MCF 10A (cell line): Measurements from ENCODE around the gene HMCES. TPM values are rescaled to one million over a fixed set of nuclear protein-coding genes. Genes with fewer than 3 reads are reported as not detected.

Source experiments
- BruUV-seq: library from RNA; stranded (reverse); fragments of 400-500 nt; replicated peaks from 2 replicates; lab custom pipeline; 2021; lab: Mats Ljungman, UMichigan
- CTCF ChIA-PET: fragments of 300-600 bp; sonication (Branson Sonifier 250); formaldehyde crosslinking; extraction: SDS; loops from one replicate; lab custom pipeline; 2021; ENCODE audit warnings: antibody characterized with exemption, inconsistent platforms; lab: Yijun Ruan, JAX
- POLR2A ChIA-PET: fragments of 300-600, 350-650 bp; sonication (Branson Sonifier 250); formaldehyde crosslinking; extraction: SDS; loops from one replicate; lab custom pipeline; 2020; ENCODE audit warnings: antibody characterized with exemption, inconsistent platforms; lab: Yijun Ruan, JAX
- DNase-seq: peaks from one replicate; pipeline ENCODE4 v3.0.0-alpha.2; 2018; ENCODE audit not compliant: unreplicated experiment
- H3K27ac Mint-ChIP-seq: one replicate; pipeline ENCODE4 v1.8.0; 2022; ENCODE audit warnings: mild to moderate bottlenecking, low read depth, mixed read lengths; ENCODE audit not compliant: unreplicated experiment
- H3K27me3 Mint-ChIP-seq: one replicate; pipeline ENCODE4 v1.8.0; 2022; ENCODE audit warnings: mixed read lengths; ENCODE audit not compliant: insufficient read depth, unreplicated experiment
- H3K36me3 Mint-ChIP-seq: one replicate; pipeline ENCODE4 v1.8.0; 2022; ENCODE audit warnings: mild to moderate bottlenecking, moderate library complexity, mixed read lengths; ENCODE audit not compliant: insufficient read depth, unreplicated experiment
- H3K4me1 Mint-ChIP-seq: one replicate; pipeline ENCODE4 v1.8.0; 2022; ENCODE audit warnings: mixed read lengths; ENCODE audit not compliant: insufficient read depth, unreplicated experiment
- H3K4me3 Mint-ChIP-seq: one replicate; pipeline ENCODE4 v1.8.0; 2022; ENCODE audit warnings: mild to moderate bottlenecking, moderate library complexity, mixed read lengths; ENCODE audit not compliant: unreplicated experiment
- H3K9me3 Mint-ChIP-seq: one replicate; pipeline ENCODE4 v1.8.0; 2022; ENCODE audit warnings: mixed read lengths; ENCODE audit not compliant: unreplicated experiment
- intact Hi-C: fragments of 100-400 bp; cut with micrococcal nuclease; formaldehyde crosslinking; loops from 2 replicates; pipeline ENCODE4 v1.14.1; 2022
- total RNA-seq: library from RNA; stranded (reverse); gene quantifications from 2 replicates; pipeline ENCODE4 v1.2.3, GENCODE V29; 2022
- TF ChIP-seq, protein P1 (sequence below): fragments of 200-600 bp; IDR thresholded peaks from one replicate; pipeline ENCODE4 v1.8.0; 2022; ENCODE audit warnings: antibody characterized with exemption, mild to moderate bottlenecking; ENCODE audit not compliant: unreplicated experiment

Gene HMCES
- total RNA-seq, 1 experiment from 2014 or later: 42.8 TPM

DNA sequence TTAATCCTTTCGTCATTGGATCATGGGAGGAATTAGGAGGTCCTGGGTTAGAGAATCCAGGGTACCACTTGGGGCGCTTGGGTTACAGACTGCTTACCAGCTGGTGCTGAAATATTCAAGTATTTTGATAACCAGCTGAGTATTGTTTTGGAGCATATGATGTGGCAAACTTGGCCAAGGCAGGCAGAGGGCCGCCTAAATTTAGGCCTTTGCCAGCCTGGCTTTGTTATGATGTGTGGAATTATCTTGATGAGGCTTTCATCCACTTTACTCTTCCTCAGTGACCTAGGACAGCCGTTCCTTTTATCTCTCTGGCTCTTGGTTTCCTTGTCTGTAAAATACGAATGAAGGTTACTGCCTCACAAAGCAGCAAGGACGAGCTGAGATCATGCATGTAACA, 22.4 kb upstream of the HMCES start:
- no peaks in the 10 kb centered on the region for H3K9me3 Mint-ChIP-seq
- no TSS peak for BruUV-seq
- H3K27ac Mint-ChIP-seq: no peak overlapping the region
- intact Hi-C loops: no loop called here
- TF ChIP-seq, protein P1, sequence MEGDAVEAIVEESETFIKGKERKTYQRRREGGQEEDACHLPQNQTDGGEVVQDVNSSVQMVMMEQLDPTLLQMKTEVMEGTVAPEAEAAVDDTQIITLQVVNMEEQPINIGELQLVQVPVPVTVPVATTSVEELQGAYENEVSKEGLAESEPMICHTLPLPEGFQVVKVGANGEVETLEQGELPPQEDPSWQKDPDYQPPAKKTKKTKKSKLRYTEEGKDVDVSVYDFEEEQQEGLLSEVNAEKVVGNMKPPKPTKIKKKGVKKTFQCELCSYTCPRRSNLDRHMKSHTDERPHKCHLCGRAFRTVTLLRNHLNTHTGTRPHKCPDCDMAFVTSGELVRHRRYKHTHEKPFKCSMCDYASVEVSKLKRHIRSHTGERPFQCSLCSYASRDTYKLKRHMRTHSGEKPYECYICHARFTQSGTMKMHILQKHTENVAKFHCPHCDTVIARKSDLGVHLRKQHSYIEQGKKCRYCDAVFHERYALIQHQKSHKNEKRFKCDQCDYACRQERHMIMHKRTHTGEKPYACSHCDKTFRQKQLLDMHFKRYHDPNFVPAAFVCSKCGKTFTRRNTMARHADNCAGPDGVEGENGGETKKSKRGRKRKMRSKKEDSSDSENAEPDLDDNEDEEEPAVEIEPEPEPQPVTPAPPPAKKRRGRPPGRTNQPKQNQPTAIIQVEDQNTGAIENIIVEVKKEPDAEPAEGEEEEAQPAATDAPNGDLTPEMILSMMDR: no peak
- H3K4me1 Mint-ChIP-seq: no peaks in the 10 kb centered on the region
- no peaks in the 10 kb centered on the region for H3K27me3 Mint-ChIP-seq
- H3K4me3 Mint-ChIP-seq: no peak overlapping the region
- POLR2A ChIA-PET: interaction anchor here (0.7 kb wide), 1 partner anchor 9 kb away, joined by 3 read pairs; no protein-coding TSS in a partner anchor
- peaks cover 89% of the 10 kb centered on the region for H3K36me3 Mint-ChIP-seq
- CTCF ChIA-PET: interaction anchor here (0.5 to 2.2 kb wide), 4 partner anchors 10 to 286 kb away, joined by 3 to 7 read pairs (median 4); no protein-coding TSS in a partner anchor
- DNase-seq: no peak

DNA sequence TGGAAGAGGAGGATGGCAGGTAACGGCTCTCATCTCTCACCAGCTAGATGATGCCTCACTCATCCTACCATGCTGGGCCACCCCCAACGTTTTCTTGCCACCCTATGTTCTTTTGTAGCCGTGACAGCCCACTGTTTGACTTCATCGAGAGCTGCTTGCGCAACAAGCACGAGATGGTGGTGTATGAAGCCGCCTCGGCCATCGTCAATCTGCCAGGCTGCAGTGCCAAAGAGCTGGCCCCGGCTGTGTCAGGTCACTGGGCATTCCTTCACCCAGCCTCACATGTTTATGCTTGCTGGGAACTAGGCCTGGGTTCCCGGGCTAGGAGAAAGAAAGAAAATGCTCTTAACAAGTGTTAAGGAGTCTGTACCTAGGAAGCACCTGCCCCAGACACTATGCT, 21.1 kb upstream of the HMCES start:
- H3K36me3 Mint-ChIP-seq: peaks cover 89% of the 10 kb centered on the region
- DNase-seq: no peak
- H3K4me1 Mint-ChIP-seq: no peaks in the 10 kb centered on the region
- H3K27me3 Mint-ChIP-seq: no peaks in the 10 kb centered on the region
- no peak overlapping the region for H3K4me3 Mint-ChIP-seq
- CTCF ChIA-PET: interaction anchor here (0.7 to 0.9 kb wide), 2 partner anchors 36 to 96 kb away, joined by 3 read pairs; no protein-coding TSS in a partner anchor
- intact Hi-C loops: no loop called here
- no peak overlapping the region for H3K27ac Mint-ChIP-seq
- no peaks in the 10 kb centered on the region for H3K9me3 Mint-ChIP-seq
- TF ChIP-seq, protein P1: no peak
- no TSS peak for BruUV-seq
- POLR2A ChIA-PET: interaction anchor here (1.5 kb wide), 1 partner anchor 8 kb away, joined by 5 read pairs; the partner anchor contains the start of gene COPG1

- H3K36me3 Mint-ChIP-seq: peaks cover 88% of the 10 kb centered on the region
- CTCF ChIA-PET: interaction anchor here (0.7 to 2.4 kb wide), 5 partner anchors 9 to 566 kb away, joined by 3 to 8 read pairs (median 3); partner anchors contain the start of genes COPG1 and HMCES
Measured at GRCh38 chr3:129259612-129260477, 18.8 kb upstream of the HMCES start.

More at GRCh38 chr3:129259612-129260477, 18.8 kb upstream of the HMCES start:
- intact Hi-C loops: no loop called here
- Mint-ChIP-seq H3K9me3 (no peaks in the 10 kb centered on the region), H3K4me1 (no peaks in the 10 kb centered on the region), H3K4me3 (no peak overlapping the region), H3K27ac (no peak overlapping the region), H3K27me3 (no peaks in the 10 kb centered on the region)
- TF ChIP-seq, protein P1: no peak
- no peak for DNase-seq
- POLR2A ChIA-PET: interaction anchor here (0.9 to 1.3 kb wide), 3 partner anchors 11 to 90 kb away, joined by 3 to 7 read pairs (median 5); partner anchors contain the start of genes COPG1 and HMCES
- no TSS peak for BruUV-seq
